Cardiac fibroblast (primary cell): Measurements from ENCODE around the gene TP53RK.

Experiments
- DNase-seq, 2 donors: peaks; one replicate each; pipeline versions ENCODE4 v3.0.0 to v3.0.0-alpha.2; 2010; ENCODE audit warnings: low read depth in 2 of 2
- H3K4me3 ChIP-seq, 2 donors: replicated peaks in 1 of 2; 1 replicate in 1 of 2; 2 replicates in 1 of 2; pipeline ENCODE4 v1.5.1; 2011; ENCODE audit warnings: low read depth in 2 of 2, low read length in 2 of 2, mild to moderate bottlenecking in 2 of 2, moderate library complexity in 1 of 2
- CTCF ChIP-seq: IDR thresholded peaks from one replicate; pipeline ENCODE4 v1.5.1; 2011; ENCODE audit warnings: low read depth, mild to moderate bottlenecking, low read length, inconsistent platforms

Gene TP53RK

GRCh38 chr20:46646659-46647380 lies 42.4 kb downstream of the TP53RK start:
- no peak for TF ChIP-seq CTCF
- no peak overlapping the region for H3K4me3 ChIP-seq
- no peak for DNase-seq

DNA sequence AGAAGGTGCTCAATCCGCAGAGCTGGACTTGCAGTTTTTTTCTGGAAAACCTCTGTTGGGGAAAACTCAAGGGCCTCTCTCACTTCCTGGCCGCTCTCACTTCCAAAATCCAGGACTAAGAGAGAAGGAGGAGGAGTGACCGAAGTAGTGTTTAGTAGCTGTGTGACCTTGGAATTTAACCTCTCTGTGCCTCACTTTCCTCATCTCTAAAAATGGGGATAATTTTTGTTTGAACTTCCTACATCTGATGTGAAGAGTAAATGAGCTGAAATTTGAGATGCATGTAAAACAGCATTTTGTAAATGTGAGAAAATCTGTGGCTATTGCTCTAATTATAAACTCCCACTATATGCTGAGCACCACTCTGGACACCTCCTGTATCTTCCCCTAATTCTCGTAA lies 43.1 kb downstream of the TP53RK start:
- no peak for TF ChIP-seq CTCF
- no peak overlapping the region for H3K4me3 ChIP-seq
- no peak for DNase-seq

DNA sequence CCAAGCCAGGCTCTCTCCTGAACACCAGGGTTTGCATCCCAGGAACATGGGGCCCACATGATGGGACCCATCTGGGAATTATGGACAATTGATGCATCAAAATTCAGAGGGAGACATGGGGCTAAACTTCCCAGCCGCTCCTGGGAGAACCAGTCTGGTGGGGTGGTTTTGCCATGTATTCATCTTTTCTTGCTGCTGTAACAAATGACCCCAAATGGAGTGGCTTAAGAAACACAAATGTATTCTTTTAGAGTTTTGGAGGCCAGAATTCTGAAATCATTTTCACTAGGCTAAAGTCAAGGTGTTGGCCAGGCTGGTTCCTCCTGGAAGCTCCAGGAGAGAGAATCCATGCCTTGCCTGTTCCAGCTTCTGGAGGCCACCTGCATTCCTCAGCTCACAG lies 44.5 kb downstream of the TP53RK start:
- no peak for DNase-seq
- no peak for TF ChIP-seq CTCF

GRCh38 chr20:46644160-46644559 lies 45.1 kb downstream of the TP53RK start:
- H3K4me3 ChIP-seq = no peak overlapping the region
- DNase-seq = no peak
- TF ChIP-seq CTCF = no peak

More for the DNA sequence above, 44.5 kb downstream of the TP53RK start:
- no peak overlapping the region for H3K4me3 ChIP-seq

DNA sequence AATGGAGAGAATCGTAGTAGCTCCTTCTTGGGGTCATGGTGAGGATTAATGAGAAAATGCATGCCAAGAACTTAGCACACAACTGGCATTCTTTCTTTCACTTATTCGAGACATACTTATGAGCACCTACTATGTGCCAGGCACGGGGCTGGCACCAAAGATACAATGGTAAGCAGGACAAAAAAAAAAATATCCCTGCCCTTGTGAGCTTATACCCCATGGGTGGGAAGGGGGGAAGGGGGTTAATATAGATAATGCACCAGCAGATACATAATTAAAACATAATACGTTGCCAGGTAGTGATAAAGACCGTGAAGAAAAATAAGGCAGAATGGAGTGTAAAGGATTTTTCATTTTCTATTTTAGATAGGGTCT lies 46.3 kb downstream of the TP53RK start:
- no peak for DNase-seq
- H3K4me3 ChIP-seq = no peak overlapping the region
- TF ChIP-seq CTCF = no peak

DNA sequence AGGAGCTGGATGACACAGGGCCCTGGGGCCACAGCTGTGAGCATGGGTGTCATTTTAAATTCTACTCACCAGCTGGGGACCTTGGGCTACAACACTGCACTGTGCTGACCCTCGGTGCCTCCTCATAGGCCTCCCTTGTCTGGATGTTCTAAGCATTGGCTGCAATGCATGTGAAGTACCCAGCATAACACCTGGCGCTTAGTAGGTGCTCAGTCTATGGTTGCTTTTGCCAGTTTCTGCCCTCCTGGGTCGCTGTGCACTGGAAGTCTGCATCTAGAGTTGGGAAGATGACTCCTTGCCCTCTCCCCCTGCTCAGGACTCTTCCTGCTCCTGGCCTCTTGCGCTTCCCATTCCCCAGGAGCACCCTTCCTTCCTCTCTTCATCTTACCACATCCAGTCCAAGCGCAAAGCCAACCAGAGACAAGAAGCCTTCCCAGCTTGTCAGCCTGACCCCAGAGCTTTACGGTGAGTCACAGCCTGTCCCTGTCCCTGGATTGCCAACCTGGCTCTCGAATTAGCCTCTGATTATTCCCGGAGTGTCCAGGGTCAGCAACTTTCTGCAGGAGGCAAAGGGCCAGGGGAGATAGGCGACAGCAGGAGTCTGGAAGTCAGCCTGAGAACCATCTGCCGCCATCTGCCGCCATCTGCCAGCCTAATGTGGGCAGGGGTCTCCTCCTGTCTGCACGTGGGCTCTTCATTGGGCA lies 46.8 kb downstream of the TP53RK start:
- TF ChIP-seq CTCF = no peak
- no peak overlapping the region for H3K4me3 ChIP-seq
- no peak for DNase-seq
